SK-N-SH (cell line): ENCODE data around the gene FAM133A. TPM values are rescaled to one million over a fixed set of nuclear protein-coding genes. Genes with fewer than 3 reads are reported as not detected.

Source experiments
- CTCF ChIA-PET: fragments of 300-600, 350-600 bp; formaldehyde crosslinking; extraction: SDS; loops from one replicate; lab custom pipeline; 2021; lab: Yijun Ruan, JAX
- POLR2A ChIA-PET: fragments of 350-600 bp; sonication (Branson Sonifier 250); formaldehyde crosslinking; extraction: SDS; loops from one replicate; lab custom pipeline; 2020; ENCODE audit warnings: antibody characterized with exemption, inconsistent platforms; lab: Yijun Ruan, JAX
- DNase-seq: peaks from one replicate; pipeline ENCODE4 v3.0.0; 2012
- H2AFZ ChIP-seq: fragments of 200-600 bp; sonication (generic); 2 replicates; pipeline ENCODE4 v1.8.1; 2016; ENCODE audit warnings: antibody characterized with exemption, mild to moderate bottlenecking, low read depth
- H3F3A ChIP-seq: fragments of 200-600 bp; sonication (generic); replicated peaks from 2 replicates; pipeline ENCODE3; 2016; ENCODE audit warnings: antibody characterized with exemption, mild to moderate bottlenecking; ENCODE audit not compliant: insufficient read depth
- H3K27ac ChIP-seq, 2 experiments: fragments of 200-500 bp in 1 of 2; fragments of 200-600 bp in 1 of 2; sonication (Bioruptor generic) in 1 of 2; sonication (generic), shearing (Covaris generic) in 1 of 2; 2 replicates each; pipeline versions ENCODE4 v1.5.1 to v1.6.1; 2014 to 2016; ENCODE audit warnings: low read depth in 2 of 2, inconsistent platforms in 1 of 2, low read length in 1 of 2, mild to moderate bottlenecking in 1 of 2, mixed read lengths in 1 of 2
- H3K27me3 ChIP-seq: fragments of 200-600 bp; sonication (generic), shearing (Covaris generic); 2 replicates; pipeline ENCODE4 v1.6.1; 2016; ENCODE audit warnings: mixed run types; ENCODE audit not compliant: insufficient read depth
- H3K36me3 ChIP-seq, 2 experiments: fragments of 200-500 bp in 1 of 2; fragments of 200-600 bp in 1 of 2; sonication (Bioruptor generic) in 1 of 2; sonication (generic) in 1 of 2; replicated peaks in 1 of 2; 2 replicates each; pipeline versions ENCODE3 to v1.5.1; 2014 to 2016; ENCODE audit warnings: low read length in 1 of 2, mild to moderate bottlenecking in 1 of 2; ENCODE audit not compliant: insufficient read depth in 2 of 2, control insufficient read depth in 1 of 2
- H3K4me1 ChIP-seq, 2 experiments: fragments of 200-500 bp in 1 of 2; fragments of 200-600 bp in 1 of 2; sonication (Bioruptor generic) in 1 of 2; sonication (generic), shearing (Covaris generic) in 1 of 2; 2 replicates each; pipeline versions ENCODE4 v1.5.1 to v1.6.1; 2014 to 2016; ENCODE audit warnings: low read depth in 1 of 2, low read length in 1 of 2, mixed run types in 1 of 2; ENCODE audit not compliant: insufficient read depth in 2 of 2, control insufficient read depth in 1 of 2
- H3K4me2 ChIP-seq: fragments of 200-600 bp; sonication (generic), shearing (Covaris generic); 2 replicates; pipeline ENCODE4 v1.6.1; 2017; ENCODE audit warnings: mixed run types
- H3K4me3 ChIP-seq, 2 experiments: fragments of 200-500 bp in 1 of 2; fragments of 200-600 bp in 1 of 2; sonication (Bioruptor generic) in 1 of 2; sonication (generic), shearing (Covaris generic) in 1 of 2; 2 replicates each; pipeline versions ENCODE4 v1.5.1 to v1.8.1; 2014 to 2016; ENCODE audit warnings: low read depth in 2 of 2, inconsistent platforms in 1 of 2, low read length in 1 of 2, mild to moderate bottlenecking in 1 of 2, mixed read lengths in 1 of 2, moderate library complexity in 1 of 2
- H3K79me2 ChIP-seq: fragments of 200-600 bp; sonication (generic); 2 replicates; pipeline ENCODE4 v1.8.1; 2017; ENCODE audit warnings: mild to moderate bottlenecking; ENCODE audit not compliant: insufficient read depth
- H3K9ac ChIP-seq: fragments of 200-600 bp; sonication (generic); 2 replicates; pipeline ENCODE4 v1.6.1; 2017; ENCODE audit warnings: mixed run types
- H3K9me2 ChIP-seq: fragments of 200-600 bp; sonication (generic); 2 replicates; pipeline ENCODE4 v1.6.1; 2017; ENCODE audit warnings: mixed run types
- H3K9me3 ChIP-seq: fragments of 200-600 bp; sonication (generic); 2 replicates; pipeline ENCODE4 v1.6.1; 2017; ENCODE audit warnings: mixed run types, mild to moderate bottlenecking, moderate library complexity
- H4K20me1 ChIP-seq: fragments of 200-600 bp; sonication (generic); 2 replicates; pipeline ENCODE4 v1.6.1; 2017; ENCODE audit warnings: mild to moderate bottlenecking, mixed run types; ENCODE audit not compliant: insufficient read depth
- FOSL2 ChIP-seq: IDR thresholded peaks from 2 replicates; pipeline ENCODE4 v1.4.0; 2012; ENCODE audit warnings: low read depth, mild to moderate bottlenecking, moderate library complexity, borderline replicate concordance
- GABPA ChIP-seq: IDR thresholded peaks from 2 replicates; pipeline ENCODE4 v1.4.0; 2012; ENCODE audit warnings: low read depth, mild to moderate bottlenecking
- JUND ChIP-seq: IDR thresholded peaks from 2 replicates; pipeline ENCODE4 v1.4.0; 2012
- MXI1 ChIP-seq: IDR thresholded peaks from 2 replicates; pipeline ENCODE4 v1.6.1; 2012; ENCODE audit warnings: mild to moderate bottlenecking, low read depth, low read length, improper control_type of control experiment
- NRF1 ChIP-seq: IDR thresholded peaks from 2 replicates; pipeline ENCODE4 v1.6.1; 2012; ENCODE audit warnings: low read depth, mild to moderate bottlenecking, low read length
- PBX3 ChIP-seq: IDR thresholded peaks from 2 replicates; pipeline ENCODE4; 2012
- POLR2AphosphoS5 ChIP-seq: IDR thresholded peaks from 2 replicates; pipeline ENCODE4 v1.6.1; 2012; ENCODE audit warnings: low read depth, low read length
- REST ChIP-seq: IDR thresholded peaks from 2 replicates; pipeline ENCODE4 v1.6.1; 2012; ENCODE audit warnings: mild to moderate bottlenecking, low read depth, low read length, moderate library complexity
- SMC3 ChIP-seq: IDR thresholded peaks from 2 replicates; pipeline ENCODE4 v1.6.1; 2012; ENCODE audit warnings: low read depth, low read length, improper control_type of control experiment
- TAF1 ChIP-seq: IDR thresholded peaks from 2 replicates; pipeline ENCODE4 v1.6.1; 2012; ENCODE audit warnings: low read depth, mild to moderate bottlenecking, low read length, moderate library complexity, borderline replicate concordance
- TCF12 ChIP-seq: IDR thresholded peaks from 2 replicates; pipeline ENCODE4 v1.4.0; 2012
- USF2 ChIP-seq: fragments of 150-350 bp; IDR thresholded peaks from 2 replicates; pipeline ENCODE4 v1.6.1; 2017; ENCODE audit warnings: antibody characterized with exemption, low read length, low read depth, borderline replicate concordance
- YY1 ChIP-seq: IDR thresholded peaks from 2 replicates; pipeline ENCODE4 v1.4.0; 2012; ENCODE audit warnings: low read depth, mild to moderate bottlenecking
- WGBS: methylation state at CpG from one replicate; pipeline ENCODE4 v1.1.6; 2017; ENCODE audit warnings: low lambda C conversion rate; 5-methylcytosine and 5-hydroxymethylcytosine counted together
- polyA plus RNA-seq, 3 experiments: library from polyadenylated mRNA; depleted of rRNA; stranded (reverse); fragments of >200 nt; gene quantifications; 2 replicates each; pipeline ENCODE4 v1.2.3, GENCODE V29; 2012

FAM133A gene
- polyA plus RNA-seq, 1 of the 3 experiments (the other 2 are of a cell fraction) = 0.03 TPM

- TF ChIP-seq JUND (no peak), SMC3 (no peak), MXI1 (no peak), POLR2AphosphoS5 (no peak), NRF1 (no peak), TAF1 (no peak), FOSL2 (no peak), USF2 (no peak), PBX3 (no peak)
- TF ChIP-seq, all 33 proteins: peak for 0
- no peaks in the 10 kb centered on the region for H3F3A ChIP-seq
- no peak overlapping the region for H3K4me3 ChIP-seq
- H3K27me3 ChIP-seq = no peaks in the 10 kb centered on the region
- DNase-seq = no peak
- no peaks in the 10 kb centered on the region for H3K4me1 ChIP-seq
- POLR2A ChIA-PET = no interaction called here
- no peaks in the 10 kb centered on the region for H3K9me2 ChIP-seq
- H3K27ac ChIP-seq = no peak overlapping the region
- no peak overlapping the region for H3K4me2 ChIP-seq
- CTCF ChIA-PET = no interaction called here
- H3K36me3 ChIP-seq = no peaks in the 10 kb centered on the region
- H4K20me1 ChIP-seq = no peaks in the 10 kb centered on the region
- no peak overlapping the region for H3K9ac ChIP-seq
- 28% methylated on average over 4 of the region's 4 CpGs for WGBS
- no peaks in the 10 kb centered on the region for H3K9me3 ChIP-seq
- no peak overlapping the region for H2AFZ ChIP-seq
- no peaks in the 10 kb centered on the region for H3K79me2 ChIP-seq
These were observed 37.1 kb downstream of the FAM133A start for GRCh38 chrX:93711076-93711475.

GRCh38 chrX:93741811-93742210 lies 67.8 kb downstream of the FAM133A start:
- H3K27ac ChIP-seq = no peak overlapping the region
- POLR2A ChIA-PET = no interaction called here

More at GRCh38 chrX:93741811-93742210, 67.8 kb downstream of the FAM133A start:
- Histone ChIP-seq H3K79me2 (no peaks in the 10 kb centered on the region), H3K4me2 (no peak overlapping the region), H2AFZ (no peak overlapping the region), H3K36me3 (no peaks in the 10 kb centered on the region), H4K20me1 (no peaks in the 10 kb centered on the region), H3K4me1 (no peaks in the 10 kb centered on the region), H3K9ac (no peak overlapping the region), H3K9me2 (no peaks in the 10 kb centered on the region), H3F3A (no peaks in the 10 kb centered on the region), H3K27me3 (no peaks in the 10 kb centered on the region), H3K4me3 (no peak overlapping the region), H3K9me3 (no peaks in the 10 kb centered on the region)
- CTCF ChIA-PET = no interaction called here
- DNase-seq = no peak
- TF ChIP-seq TAF1 (no peak), TCF12 (no peak), GABPA (no peak), REST (no peak), YY1 (no peak)
